Neural progenitor cell (in vitro differentiated cells): ENCODE results near the gene RNF5. TPM values are rescaled to one million over a fixed set of nuclear protein-coding genes. Genes with fewer than 3 reads are reported as not detected.
A peak's percentile ranks its signal among the peaks of the same experiment; 100 is the strongest.
"Not testable (repeated sequence)": the region's sequence is repeated elsewhere in the genome, so short reads cannot be mapped to it uniquely, and the experiment has no call there.

Experiments
- DNase-seq: peaks from one replicate; pipeline ENCODE4 v3.0.0-alpha.2; 2016; ENCODE audit warnings: low spot score
- H2AFZ ChIP-seq: fragments of 200-600 bp; sonication (generic); replicated peaks from 2 replicates; pipeline ENCODE4 v1.6.1; 2016; ENCODE audit warnings: antibody characterized with exemption
- H3F3A ChIP-seq: fragments of 200-600 bp; sonication (generic); 2 replicates; pipeline ENCODE4 v1.6.1; 2016; ENCODE audit warnings: antibody characterized with exemption, low read depth
- H3K27ac ChIP-seq: fragments of 200-600 bp; sonication (generic); 2 replicates; pipeline ENCODE4 v1.5.1; 2016; ENCODE audit warnings: mild to moderate bottlenecking
- H3K27me3 ChIP-seq: fragments of 200-600 bp; sonication (generic); 2 replicates; pipeline ENCODE4 v1.6.1; 2016; ENCODE audit warnings: mild to moderate bottlenecking, moderate library complexity
- H3K36me3 ChIP-seq: fragments of 200-600 bp; sonication (generic); 2 replicates; pipeline ENCODE4 v1.5.1; 2016
- H3K4me1 ChIP-seq: fragments of 200-600 bp; sonication (generic); 2 replicates; pipeline ENCODE4 v1.6.1; 2016; ENCODE audit warnings: mixed run types
- H3K4me2 ChIP-seq: fragments of 200-600 bp; sonication (generic); 2 replicates; pipeline ENCODE4 v1.6.1; 2016
- H3K4me3 ChIP-seq: fragments of 200-600 bp; sonication (generic); 2 replicates; pipeline ENCODE4 v1.5.1; 2016
- H3K79me2 ChIP-seq: fragments of 200-600 bp; sonication (generic); 2 replicates; pipeline ENCODE4 v1.6.1; 2016; ENCODE audit warnings: low read depth
- H3K9ac ChIP-seq: fragments of 200-600 bp; sonication (generic); 2 replicates; pipeline ENCODE4 v1.6.1; 2016
- H3K9me3 ChIP-seq: fragments of 200-600 bp; sonication (generic); 2 replicates; pipeline ENCODE4 v1.5.1; 2016; ENCODE audit warnings: low read depth
- H4K20me1 ChIP-seq: fragments of 200-600 bp; sonication (generic); 2 replicates; pipeline ENCODE4 v1.6.1; 2016; ENCODE audit warnings: low read depth
- H3K27ac Mint-ChIP-seq: 3 replicates; pipeline ENCODE4 v1.8.0; 2021; ENCODE audit warnings: mixed read lengths
- H3K27me3 Mint-ChIP-seq: 2 replicates; pipeline ENCODE4 v1.8.0; 2022; ENCODE audit warnings: low read depth, mild to moderate bottlenecking, inconsistent platforms, moderate library complexity, mixed read lengths; ENCODE audit not compliant: insufficient read depth
- H3K36me3 Mint-ChIP-seq: 3 replicates; pipeline ENCODE4 v1.8.0; 2021; ENCODE audit warnings: mixed read lengths
- H3K4me1 Mint-ChIP-seq: 3 replicates; pipeline ENCODE4 v1.8.0; 2021; ENCODE audit warnings: mixed read lengths
- H3K4me3 Mint-ChIP-seq: 3 replicates; pipeline ENCODE4 v1.8.0; 2021; ENCODE audit warnings: mild to moderate bottlenecking, moderate library complexity, mixed read lengths
- H3K9me3 Mint-ChIP-seq: 3 replicates; pipeline ENCODE4 v1.8.0; 2020; ENCODE audit warnings: mixed read lengths
- EZH2 ChIP-seq: fragments of 200-600 bp; sonication (generic); IDR thresholded peaks from 2 replicates; pipeline ENCODE4 v1.6.1; 2017; ENCODE audit warnings: antibody characterized with exemption, mild to moderate bottlenecking, moderate library complexity
- EZH2phosphoT487 ChIP-seq: fragments of 200-600 bp; sonication (generic); IDR thresholded peaks from 2 replicates; pipeline ENCODE4 v1.6.1; 2017; ENCODE audit warnings: antibody characterized with exemption
- total RNA-seq: library from RNA; depleted of rRNA; stranded (reverse); fragments of >200 nt; gene quantifications from 2 replicates; pipeline ENCODE4 v1.2.3, GENCODE V29; 2015; ENCODE audit warnings: low replicate concordance
- TF ChIP-seq, protein P1 (sequence below): fragments of 200-600 bp; sonication (generic); IDR thresholded peaks from 2 replicates; pipeline ENCODE4 v1.5.1; 2017; ENCODE audit warnings: antibody characterized with exemption, mild to moderate bottlenecking

RNF5 gene
- total RNA-seq, 1 donor from 2014 or later: 129 TPM

GRCh38 chr6:32210191-32210601 is 32.0 kb downstream of the RNF5 start:
- no peak overlapping the region for H3K9ac ChIP-seq
- Mint-ChIP-seq H3K36me3 (no peaks in the 10 kb centered on the region), H3K4me3 (peak overlapping the region; percentile 16), H3K27ac (peak overlapping the region; percentile 2), H3K9me3 (peaks cover 6% of the 10 kb centered on the region), H3K4me1 (no peaks in the 10 kb centered on the region), H3K27me3 (peaks cover 13% of the 10 kb centered on the region)
- no peak overlapping the region for H2AFZ ChIP-seq
- no peaks in the 10 kb centered on the region for H3K79me2 ChIP-seq
- no peaks in the 10 kb centered on the region for H3F3A ChIP-seq
- H3K27me3 ChIP-seq: no peaks in the 10 kb centered on the region
- no peaks in the 10 kb centered on the region for H3K4me1 ChIP-seq
- H3K9me3 ChIP-seq: no peaks in the 10 kb centered on the region
- no peak for TF ChIP-seq EZH2
- no peak for TF ChIP-seq EZH2phosphoT487
- TF ChIP-seq, protein P1, sequence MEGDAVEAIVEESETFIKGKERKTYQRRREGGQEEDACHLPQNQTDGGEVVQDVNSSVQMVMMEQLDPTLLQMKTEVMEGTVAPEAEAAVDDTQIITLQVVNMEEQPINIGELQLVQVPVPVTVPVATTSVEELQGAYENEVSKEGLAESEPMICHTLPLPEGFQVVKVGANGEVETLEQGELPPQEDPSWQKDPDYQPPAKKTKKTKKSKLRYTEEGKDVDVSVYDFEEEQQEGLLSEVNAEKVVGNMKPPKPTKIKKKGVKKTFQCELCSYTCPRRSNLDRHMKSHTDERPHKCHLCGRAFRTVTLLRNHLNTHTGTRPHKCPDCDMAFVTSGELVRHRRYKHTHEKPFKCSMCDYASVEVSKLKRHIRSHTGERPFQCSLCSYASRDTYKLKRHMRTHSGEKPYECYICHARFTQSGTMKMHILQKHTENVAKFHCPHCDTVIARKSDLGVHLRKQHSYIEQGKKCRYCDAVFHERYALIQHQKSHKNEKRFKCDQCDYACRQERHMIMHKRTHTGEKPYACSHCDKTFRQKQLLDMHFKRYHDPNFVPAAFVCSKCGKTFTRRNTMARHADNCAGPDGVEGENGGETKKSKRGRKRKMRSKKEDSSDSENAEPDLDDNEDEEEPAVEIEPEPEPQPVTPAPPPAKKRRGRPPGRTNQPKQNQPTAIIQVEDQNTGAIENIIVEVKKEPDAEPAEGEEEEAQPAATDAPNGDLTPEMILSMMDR: no peak
- H3K27ac ChIP-seq: no peak overlapping the region
- no peaks in the 10 kb centered on the region for H3K36me3 ChIP-seq
- DNase-seq: no peak
- no peak overlapping the region for H3K4me3 ChIP-seq
- H4K20me1 ChIP-seq: no peaks in the 10 kb centered on the region
- H3K4me2 ChIP-seq: no peak overlapping the region

- not testable (repeated sequence) for DNase-seq, H3K27me3 ChIP-seq, H3F3A ChIP-seq, H3K4me1 Mint-ChIP-seq, H3K27ac ChIP-seq, H3K36me3 ChIP-seq, H3K4me1 ChIP-seq, H4K20me1 ChIP-seq, H2AFZ ChIP-seq, H3K27ac Mint-ChIP-seq, H3K9me3 Mint-ChIP-seq, H3K36me3 Mint-ChIP-seq, H3K9ac ChIP-seq, H3K4me3 Mint-ChIP-seq, H3K4me3 ChIP-seq, H3K79me2 ChIP-seq, H3K4me2 ChIP-seq, H3K9me3 ChIP-seq
- peaks cover 16% of the 10 kb centered on the region for H3K27me3 Mint-ChIP-seq
Measured at GRCh38 chr6:32211432-32211831, 33.2 kb downstream of the RNF5 start.

DNA sequence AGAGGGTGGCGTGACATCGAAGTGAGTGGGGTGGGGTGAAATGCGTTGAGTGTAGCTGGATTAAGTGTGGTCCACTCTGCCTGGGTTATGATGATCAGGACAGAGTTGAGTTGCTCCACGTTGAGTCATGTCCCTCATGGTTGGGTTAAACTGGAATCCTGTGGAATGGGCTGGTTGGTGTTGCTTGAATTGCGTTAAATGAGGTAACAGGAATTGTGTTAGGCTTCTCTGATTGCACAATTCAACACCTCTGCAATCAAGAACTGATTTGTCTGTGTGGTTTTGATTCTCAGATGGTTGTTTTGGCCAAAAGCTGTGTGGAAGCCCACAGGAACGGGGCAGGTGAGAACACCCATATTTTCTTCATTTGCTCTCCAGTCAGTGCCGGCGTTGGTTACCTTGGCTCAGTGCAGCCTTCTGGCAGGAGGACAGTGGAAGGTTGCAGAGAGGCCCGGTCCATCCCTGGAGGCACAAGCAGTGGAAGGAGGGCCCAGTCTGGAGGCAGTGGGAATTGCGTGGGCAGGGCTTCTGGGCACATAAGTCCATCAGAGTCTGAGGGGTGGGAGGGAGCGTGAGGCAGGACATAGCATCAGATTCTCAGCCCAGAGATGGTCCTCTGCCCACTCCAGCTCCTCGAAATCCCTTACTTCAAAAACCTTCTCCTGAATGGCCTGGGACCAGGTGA is 34.0 kb downstream of the RNF5 start:
- Histone ChIP-seq H3K36me3 (no peaks in the 10 kb centered on the region), H3K79me2 (no peaks in the 10 kb centered on the region), H3K9ac (no peak overlapping the region), H2AFZ (no peak overlapping the region), H3F3A (no peaks in the 10 kb centered on the region), H3K4me2 (no peak overlapping the region), H4K20me1 (no peaks in the 10 kb centered on the region), H3K4me1 (no peaks in the 10 kb centered on the region), H3K4me3 (no peak overlapping the region), H3K27ac (no peak overlapping the region), H3K9me3 (no peaks in the 10 kb centered on the region), H3K27me3 (no peaks in the 10 kb centered on the region)
- Mint-ChIP-seq H3K4me3 (peak overlapping the region; percentile 30), H3K36me3 (no peaks in the 10 kb centered on the region), H3K4me1 (no peaks in the 10 kb centered on the region), H3K27ac (peak overlapping the region; percentile 33), H3K9me3 (no peaks in the 10 kb centered on the region), H3K27me3 (peaks cover 20% of the 10 kb centered on the region)
- DNase-seq: no peak
- TF ChIP-seq EZH2phosphoT487 (no peak), EZH2 (no peak)
- TF ChIP-seq, protein P1: no peak

DNA sequence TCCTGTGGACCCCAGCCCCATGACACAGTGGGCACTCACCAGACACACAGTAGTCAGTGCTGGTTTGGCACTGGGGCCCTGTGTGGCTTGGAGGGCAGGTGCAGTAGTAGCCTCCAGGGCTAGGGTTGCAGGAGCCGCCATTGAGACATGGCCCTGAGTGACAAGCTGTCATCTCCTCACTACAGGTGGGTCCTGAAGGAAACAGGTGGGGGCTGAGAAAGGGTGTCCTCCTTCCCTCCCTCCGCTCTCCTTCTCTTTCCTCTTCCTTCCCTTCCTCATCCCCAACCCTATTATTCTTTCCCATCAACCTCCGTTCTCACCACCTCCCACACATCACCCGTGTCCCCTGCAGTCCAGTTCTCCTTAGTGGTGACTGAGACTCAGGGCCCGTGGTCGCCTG is 35.4 kb downstream of the RNF5 start:
- no peak overlapping the region for H3K4me2 ChIP-seq
- no peaks in the 10 kb centered on the region for H3F3A ChIP-seq
- peaks cover 17% of the 10 kb centered on the region for H3K27me3 Mint-ChIP-seq
- no peaks in the 10 kb centered on the region for H3K79me2 ChIP-seq
- no peaks in the 10 kb centered on the region for H3K4me1 ChIP-seq
- no peaks in the 10 kb centered on the region for H3K36me3 ChIP-seq
- no peak overlapping the region for H3K4me3 Mint-ChIP-seq
- H3K4me3 ChIP-seq: no peak overlapping the region
- no peaks in the 10 kb centered on the region for H3K36me3 Mint-ChIP-seq
- H3K27ac Mint-ChIP-seq: no peak overlapping the region
- no peak overlapping the region for H3K27ac ChIP-seq
- H3K9me3 ChIP-seq: no peaks in the 10 kb centered on the region
- H2AFZ ChIP-seq: no peak overlapping the region
- H3K4me1 Mint-ChIP-seq: no peaks in the 10 kb centered on the region
- no peak overlapping the region for H3K9ac ChIP-seq
- no peaks in the 10 kb centered on the region for H3K9me3 Mint-ChIP-seq
- TF ChIP-seq, protein P1: no peak
- TF ChIP-seq EZH2: no peak
- no peak for TF ChIP-seq EZH2phosphoT487
- DNase-seq: no peak
- H4K20me1 ChIP-seq: no peaks in the 10 kb centered on the region
- no peaks in the 10 kb centered on the region for H3K27me3 ChIP-seq
